COLO668 (cell line): ENCODE data around the gene ARHGAP6.

Experiments
- DNase-seq: peaks from one replicate; lab custom pipeline; 2025; ENCODE audit not compliant: unreplicated experiment; lab: John Stamatoyannopoulos, UW

ARHGAP6 gene

DNA sequence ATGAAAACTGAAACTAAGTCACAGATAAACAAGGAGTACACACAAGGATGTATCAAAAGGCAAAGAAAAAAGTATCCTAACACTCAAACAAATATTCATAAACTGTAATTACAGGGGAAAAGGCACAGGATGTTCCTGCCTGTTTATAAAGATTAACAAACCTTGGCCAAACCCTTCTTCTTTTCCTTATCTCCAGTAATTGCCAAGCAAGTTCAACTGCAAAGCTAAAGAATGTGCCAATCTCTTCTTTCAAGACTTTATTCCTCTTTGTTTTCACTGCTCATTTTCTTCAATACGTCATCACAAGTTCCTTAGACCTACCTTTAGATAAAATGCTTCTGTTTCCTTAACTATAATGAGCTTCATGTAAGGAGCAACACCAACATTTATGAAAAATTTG is 201.3 kb downstream of the ARHGAP6 start:
- no peak for DNase-seq

DNA sequence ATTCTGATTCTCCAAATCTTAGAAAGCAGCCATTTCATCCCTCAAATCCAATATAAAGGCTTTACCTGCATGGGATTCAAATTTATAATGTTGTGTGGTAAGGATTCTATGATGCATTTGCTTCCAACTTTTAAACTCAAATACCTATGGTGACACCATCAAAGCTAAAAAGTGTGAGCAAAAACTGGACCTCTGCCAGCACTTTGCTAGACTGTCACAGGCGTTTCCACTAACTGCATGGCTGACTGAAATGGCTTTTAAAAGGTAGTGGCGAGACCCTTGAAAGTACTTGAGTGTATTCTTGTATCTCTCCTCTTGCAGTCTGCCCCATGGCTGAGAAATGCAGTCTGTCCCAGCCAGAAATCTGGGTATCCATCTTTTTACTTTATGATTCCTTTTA is 203.1 kb downstream of the ARHGAP6 start:
- DNase-seq: no peak

DNA sequence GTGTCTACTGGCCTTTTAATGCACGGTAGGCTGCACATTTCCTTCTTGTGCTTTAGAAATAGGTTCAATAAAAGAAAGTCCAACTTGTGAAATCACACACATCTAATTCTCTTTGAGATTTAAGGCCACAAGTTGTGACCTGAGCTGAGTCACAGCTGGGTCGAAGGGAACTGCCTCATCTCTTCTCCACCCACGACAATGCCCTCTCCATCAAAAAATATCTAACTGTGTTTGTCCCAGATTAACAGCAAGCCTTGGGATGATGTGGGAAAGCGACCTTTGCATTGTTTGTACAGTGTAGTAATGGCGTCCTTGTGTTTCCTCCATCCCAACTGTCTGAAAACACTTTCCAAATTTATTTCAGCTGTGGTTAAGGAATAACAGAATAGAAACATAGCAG is 203.6 kb downstream of the ARHGAP6 start:
- no peak for DNase-seq

DNA sequence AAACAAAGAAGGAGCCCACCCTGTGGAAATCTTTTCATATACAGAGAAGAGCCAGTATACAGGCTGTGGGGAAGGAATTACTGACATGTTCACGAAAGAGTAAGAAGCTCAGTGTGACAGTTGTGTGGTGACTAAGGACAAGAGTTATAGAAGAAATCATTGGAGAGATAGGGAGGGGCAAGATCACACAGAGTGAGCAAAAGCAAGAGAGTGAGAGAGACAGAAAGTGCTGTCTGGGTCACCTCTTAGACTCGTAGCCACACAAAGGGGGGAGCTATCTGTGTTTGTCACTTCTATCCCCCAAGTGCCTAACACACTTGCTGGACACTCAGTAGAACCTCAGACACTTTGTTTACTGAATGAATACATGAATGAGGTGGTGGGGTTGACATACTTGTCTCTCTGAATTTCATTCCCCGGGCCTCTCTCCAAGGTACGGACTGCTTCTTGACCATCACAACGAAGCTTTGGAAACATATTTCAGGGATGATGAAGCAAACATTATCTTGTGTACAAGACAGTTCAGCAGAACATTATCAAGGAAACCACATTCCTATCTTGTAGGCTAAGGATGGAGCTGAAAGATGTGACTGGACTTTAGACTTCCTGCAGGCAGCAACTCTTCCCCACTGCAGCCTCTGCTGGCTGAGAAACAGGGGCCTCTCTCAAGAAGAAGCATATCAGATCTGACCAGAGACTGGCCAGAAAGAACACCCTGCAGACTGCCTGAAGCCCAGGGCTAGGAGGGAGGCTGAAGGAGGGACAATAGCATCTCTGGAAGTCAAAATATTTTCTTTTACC is 204.3 kb downstream of the ARHGAP6 start:
- DNase-seq: no peak

DNA sequence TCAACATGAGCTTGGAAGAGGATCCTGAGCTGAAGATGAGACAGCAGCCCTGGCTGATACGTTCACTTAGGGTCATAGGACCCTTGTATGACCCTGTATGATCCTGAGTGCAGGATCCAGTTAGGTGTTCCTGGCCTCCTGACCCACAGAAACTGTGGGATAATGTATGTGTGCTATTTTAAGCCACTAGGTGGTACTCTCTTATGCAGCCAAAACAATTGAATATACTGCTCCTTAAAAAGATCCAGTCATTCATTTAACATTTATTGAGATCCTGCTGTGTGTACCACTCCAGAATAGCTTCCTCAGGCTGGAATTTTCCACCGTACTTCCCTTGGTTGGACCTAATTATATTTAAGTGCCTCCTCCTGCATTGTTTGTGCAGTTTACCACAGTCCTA is 205.4 kb downstream of the ARHGAP6 start:
- DNase-seq: no peak

DNA sequence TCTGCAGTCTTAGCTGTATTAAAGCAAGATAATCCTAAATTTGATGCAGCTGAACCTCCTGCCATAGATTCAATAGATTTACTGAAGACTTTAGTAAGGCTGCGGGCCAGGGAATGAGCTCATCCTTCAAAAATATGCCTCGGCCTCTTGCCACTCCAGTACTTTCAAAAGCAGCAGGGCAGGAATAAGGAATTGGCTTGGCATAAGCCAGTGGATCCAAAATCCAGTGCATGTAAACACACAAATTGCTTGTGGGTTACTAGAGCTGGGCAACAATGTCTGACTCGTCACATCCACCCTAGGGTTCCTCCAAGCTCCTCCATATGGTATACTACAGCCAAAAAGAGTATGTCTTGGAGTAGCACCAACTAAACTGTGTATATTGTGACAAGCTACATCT is 207.6 kb downstream of the ARHGAP6 start:
- no peak for DNase-seq

DNA sequence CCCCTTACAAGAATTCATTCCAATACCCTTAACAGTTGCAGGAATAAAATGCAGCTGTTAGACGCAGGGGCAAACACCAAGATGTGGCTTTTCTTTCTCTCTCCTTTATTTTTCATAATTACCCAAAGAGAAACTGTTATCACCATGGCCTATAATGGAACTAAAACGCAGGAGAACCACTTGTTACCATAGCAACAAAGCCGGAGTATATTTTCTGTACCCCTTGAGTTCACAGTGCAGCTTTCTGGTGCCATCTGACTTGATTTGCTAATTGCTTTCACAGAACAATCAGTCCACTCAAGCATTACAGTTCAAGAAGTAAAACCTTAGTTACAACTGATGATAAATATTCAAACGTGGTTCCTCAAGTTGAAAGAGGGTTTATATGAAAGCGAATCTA is 214.6 kb downstream of the ARHGAP6 start:
- no peak for DNase-seq

DNA sequence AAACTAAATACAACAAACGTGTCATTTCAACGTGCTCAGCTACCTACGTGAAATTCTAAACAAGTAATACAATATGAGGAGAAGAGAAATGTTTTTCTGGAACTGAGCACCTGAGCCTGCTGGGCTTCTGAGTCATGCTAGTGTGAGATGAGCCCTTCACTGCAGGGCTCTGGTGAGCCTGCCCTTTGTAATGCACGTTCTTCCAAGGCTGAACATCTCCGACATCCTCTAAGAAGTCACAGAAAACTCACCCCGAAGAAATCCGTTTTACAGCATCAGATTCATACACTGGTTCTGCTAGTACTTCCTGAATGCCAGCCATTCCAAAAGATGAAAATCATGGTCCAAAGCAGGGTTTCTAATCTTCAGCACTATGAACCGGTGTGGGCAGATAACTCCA is 215.4 kb downstream of the ARHGAP6 start:
- DNase-seq: no peak

DNA sequence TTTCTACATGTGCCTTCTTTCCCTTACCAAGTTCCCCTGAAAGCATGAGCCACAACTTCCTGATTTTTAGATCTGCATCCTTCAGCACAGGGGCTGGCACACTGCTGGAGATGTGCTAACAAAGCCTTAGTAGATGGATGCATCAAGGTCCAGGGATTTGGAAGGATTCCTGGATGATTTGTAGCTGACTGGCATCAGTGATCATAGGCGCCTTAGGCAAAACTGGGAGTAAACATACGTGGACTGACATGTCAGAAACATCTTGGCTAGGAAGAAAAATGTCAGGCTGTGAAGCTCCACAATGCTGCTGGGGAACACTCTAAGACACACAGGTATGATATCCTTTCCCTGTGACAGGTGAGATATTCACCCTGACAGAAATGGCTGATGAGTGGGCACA is 216.1 kb downstream of the ARHGAP6 start:
- DNase-seq: no peak

DNA sequence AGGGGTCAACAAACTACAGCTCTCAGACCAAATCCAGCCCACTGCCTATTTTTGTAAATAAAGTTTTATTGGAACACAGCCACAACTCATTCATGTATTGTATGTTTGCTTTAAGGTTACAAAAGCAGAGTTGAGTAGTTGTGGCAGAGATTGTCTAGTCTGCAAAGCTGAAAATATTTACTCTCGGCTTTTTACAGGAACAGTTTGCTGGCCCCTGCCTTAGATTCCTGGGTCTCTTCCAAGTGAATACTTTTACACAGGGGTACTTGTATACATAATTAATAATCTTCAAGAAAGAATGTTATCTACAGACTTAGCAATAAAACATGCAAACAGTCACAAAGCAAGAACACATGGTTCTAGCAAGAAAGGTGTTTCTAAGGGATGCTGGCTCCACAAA is 218.3 kb downstream of the ARHGAP6 start:
- no peak for DNase-seq

DNA sequence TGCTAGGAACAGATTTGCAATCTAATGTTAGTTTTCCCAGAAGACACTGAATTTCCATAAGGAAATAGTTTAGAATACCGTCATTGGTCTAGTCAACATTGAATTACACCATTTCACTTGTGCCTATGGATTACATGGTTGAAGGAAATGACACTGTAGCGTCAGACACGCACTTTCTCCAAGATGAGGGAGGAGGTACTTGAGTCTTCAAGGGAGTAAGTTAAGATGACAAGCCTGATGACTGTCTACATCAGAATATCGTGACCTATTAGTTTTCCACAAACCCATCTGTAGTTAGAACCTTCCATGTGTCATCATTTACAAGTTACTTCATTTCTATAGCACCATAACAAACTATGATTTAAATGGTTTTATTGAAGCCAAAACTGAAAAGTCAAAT is 218.8 kb downstream of the ARHGAP6 start:
- no peak for DNase-seq

DNA sequence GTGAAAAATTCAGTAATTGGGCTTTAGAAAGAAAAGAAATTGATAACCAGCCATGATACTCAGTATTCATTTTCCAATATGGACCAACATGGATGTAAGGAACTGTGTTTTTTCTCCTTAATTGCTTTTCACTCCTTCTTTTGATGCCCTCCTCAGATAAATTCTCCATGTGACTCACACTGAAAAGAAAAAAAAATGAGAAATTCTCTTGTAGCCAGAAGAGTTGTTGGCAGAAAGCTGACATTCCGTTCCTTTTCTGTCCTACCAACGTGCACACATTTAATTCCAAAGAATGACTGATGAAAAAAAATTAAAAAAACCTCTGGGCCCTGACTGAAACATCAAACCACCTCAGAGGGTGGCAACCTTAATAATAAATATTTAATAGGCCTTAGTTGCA is 219.4 kb downstream of the ARHGAP6 start:
- no peak for DNase-seq

DNA sequence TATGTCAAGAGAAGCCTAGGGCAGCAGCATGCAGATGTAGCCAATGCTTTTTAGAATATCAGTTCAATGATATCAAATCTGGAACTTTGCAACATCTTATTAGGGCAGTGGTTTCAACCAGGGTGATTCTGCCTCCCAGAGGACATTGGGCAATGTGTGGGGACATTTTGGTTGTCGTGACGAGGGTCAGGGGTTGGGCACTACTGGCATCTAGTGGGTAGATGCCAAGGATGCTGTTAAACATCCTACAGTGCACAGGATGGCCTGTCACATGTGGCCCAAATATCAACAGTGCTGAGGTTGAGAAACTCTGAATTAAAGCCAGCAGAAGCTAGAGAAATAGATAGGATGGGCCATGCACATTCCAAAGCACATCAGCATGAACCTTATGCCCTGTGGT is 220.2 kb downstream of the ARHGAP6 start:
- no peak for DNase-seq

DNA sequence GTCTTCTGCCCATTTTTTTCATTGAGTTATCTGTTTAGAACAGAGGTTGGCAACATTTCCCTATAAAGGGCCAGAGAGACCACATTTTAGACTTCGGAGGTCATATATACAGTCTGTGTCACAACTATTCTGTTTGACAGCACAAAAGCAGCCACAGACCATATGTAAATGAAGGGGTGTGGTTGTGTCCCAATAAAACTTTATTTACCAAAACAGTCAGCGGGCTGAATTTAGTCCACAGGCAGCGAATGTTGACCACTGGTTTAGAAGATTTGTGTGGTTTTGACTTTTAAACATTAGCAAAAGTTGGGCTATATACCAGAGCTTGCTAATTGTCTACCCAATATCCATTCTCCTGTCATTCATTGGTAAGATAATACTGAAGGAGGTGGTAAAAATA is 221.7 kb downstream of the ARHGAP6 start:
- no peak for DNase-seq

DNA sequence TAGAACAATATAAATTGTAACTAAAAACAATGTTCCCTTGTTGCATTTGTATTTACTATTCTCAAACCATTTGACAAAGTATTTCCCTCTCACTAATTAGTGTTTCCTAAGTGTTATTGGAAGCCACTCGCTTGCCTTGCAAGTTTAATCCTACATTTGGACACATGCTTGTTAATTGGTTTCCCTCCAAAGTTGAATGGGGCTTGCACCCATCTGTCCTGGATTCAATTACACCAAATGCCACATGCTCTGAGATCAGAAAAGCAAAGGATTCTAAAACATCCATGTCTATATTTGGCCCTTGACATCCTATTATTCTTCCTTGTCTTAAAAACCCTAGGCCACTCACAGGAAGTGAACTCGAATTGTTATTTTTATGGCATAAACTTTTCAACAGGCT is 225.9 kb downstream of the ARHGAP6 start:
- no peak for DNase-seq

DNA sequence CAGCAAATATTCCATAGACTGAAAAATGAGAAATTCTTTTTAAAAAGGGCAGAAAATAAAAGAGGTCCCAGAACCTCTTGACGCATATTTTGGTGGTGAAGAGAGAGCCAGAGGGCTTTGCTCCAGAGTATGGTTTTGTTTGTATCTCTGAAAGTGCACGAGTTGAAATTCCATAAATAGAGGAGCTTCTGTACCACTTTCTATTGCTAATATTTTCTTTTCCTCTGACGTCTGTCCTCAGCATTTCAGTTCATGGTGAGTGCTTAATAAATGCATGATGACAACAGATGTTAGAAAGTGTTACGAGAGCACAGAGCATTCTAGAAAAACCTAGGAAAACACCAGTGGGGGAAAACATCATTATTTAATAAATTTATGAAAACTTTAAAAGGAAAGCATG is 227.0 kb downstream of the ARHGAP6 start:
- DNase-seq: no peak

DNA sequence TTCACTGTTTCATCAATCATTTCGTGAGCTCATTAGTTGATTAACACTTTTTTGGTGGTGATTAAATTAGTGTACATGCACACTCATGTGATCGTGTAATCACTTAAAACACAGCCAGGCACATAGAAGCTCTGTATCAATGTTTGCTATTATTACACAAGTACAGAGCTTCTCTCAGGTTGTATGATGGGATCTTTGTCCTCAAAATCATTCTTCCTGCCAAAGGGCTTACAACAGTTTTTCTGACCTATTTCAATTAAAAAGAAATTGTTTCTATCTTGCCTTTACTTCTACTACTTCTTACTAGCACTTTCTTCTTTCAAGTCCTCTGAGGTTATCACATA is 227.4 kb downstream of the ARHGAP6 start:
- no peak for DNase-seq

DNA sequence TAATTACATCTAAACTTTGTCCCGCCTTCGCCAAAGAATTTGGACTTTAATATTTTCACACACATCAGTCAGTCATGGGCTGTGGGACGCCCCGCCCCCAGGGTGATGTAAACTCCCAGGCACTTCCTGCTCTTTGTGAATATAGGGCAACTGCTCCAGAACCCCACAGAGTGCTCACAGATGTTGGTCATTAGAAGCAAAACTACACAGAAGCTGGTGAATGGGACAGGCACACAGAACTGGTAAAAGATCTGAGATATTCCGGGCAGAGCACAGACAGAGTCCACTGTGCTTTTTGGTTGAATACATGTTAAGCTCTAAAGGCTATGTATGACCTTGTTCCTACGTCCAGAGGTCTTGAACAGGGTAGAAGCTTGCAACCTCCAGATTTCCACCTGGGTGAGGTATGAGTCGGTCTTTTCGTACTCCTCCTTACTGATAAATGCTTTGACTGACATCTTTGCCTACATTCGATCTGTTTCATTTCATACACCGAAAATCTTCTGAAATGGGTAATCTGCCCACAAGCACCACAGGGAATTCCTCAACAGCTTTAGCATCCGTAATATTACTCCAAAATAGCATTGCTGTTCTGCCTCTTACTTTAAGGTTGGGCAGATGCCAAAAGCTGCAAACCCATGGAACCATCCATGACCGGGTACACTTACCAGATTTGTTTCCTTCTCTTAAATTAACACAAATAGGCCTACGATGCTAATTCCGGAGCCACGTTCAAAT is 227.9 kb downstream of the ARHGAP6 start:
- no peak for DNase-seq

DNA sequence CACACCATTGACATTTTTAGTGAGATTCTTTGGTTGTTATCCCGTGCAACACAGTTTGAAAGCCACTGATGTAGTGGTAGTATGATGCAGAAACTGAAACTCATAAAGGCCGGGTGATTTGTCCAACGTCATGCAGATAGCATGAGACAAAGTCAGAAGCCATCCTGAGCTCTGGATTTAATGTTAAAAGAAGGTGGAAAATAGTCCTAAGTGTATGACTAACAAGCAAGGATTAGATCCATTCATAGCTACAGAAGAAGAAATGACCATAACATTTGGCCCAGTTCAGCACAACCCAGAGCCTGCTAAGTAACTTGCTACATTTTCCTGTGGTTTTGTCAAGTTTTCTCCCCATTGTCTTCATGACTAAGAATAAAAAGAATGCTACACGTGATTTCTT is 230.2 kb downstream of the ARHGAP6 start:
- DNase-seq: no peak

DNA sequence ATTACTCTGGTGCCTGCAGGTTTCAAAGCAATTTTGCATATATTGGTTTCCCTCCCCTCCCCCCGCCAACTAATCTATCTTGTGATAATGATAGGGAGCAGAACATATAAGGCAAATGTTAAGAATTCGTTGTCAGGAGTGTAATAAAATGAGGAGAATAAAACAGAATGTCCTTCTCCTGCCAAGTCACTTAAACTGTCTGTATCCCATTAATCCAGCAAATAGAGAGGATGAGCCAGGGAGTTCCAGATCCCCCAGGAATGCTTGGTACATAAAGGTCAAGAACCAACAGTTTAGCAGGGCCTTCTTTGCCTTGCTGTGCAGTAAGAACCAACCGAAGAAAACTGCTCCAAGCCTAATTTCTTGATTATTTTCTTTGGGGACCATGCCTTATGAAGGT is 231.1 kb downstream of the ARHGAP6 start:
- no peak for DNase-seq

DNA sequence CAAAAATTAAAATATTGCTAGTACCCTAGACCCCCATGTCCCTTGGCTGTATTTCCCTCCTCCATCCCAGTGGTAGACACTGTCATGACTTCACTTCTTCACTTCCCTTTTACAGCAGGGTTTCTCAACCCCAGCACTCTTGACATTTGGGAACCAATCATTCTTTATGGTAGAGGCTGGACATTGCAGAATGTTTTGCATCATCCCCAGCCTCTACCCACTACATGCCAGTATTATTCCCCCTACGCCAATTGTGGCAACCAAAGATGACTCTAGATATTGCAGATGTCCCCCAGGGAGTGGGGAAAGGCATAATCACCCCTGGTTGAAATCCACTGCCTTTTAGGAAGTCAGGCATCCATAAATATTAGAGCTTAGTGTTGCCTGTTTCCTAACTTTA is 233.9 kb downstream of the ARHGAP6 start:
- no peak for DNase-seq

DNA sequence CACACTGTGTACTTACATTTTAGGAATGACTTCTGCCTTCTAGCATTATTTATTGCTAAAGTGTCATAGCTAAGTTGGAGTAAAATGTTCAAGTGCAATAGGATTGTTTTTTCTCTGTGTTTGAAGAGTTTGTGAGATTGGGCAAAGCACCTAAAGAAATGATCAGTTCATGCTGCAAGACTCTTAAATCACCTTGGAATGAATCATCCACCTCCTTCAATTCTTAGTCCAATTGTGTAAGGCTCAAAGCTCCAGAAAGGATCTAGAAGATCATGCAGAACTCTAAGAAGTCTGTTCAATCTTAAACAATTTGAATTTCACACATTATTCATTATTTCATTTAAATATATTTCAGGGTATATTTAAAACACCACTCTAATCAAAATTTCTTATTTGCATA is 235.4 kb downstream of the ARHGAP6 start:
- no peak for DNase-seq

DNA sequence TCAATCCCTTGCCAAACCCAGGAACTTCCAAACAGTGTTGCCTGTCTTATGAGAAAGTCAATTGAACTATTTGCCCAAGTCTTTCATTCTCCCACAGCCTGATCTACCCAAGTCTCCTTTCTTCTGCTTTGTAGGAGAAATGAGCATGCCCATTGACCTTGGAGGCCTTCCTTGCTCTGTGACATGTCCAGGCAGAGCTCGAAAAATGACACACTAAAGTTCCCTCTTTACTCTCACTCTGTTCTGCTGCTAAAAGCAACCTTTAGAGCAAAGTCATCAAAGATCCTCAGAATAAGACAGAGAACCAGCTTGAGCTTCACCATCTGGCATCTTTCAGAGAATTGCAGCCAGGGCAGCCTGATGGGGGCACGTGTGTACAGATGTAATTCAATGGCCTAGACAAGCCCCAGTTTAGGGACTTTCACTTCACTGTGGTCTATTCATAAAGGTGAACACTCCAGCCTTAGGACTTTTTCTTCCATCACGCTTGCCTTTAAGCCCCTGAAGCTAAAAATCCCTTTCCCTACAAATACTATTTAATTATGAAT is 236.1 kb downstream of the ARHGAP6 start:
- no peak for DNase-seq
